Measurements from ENCODE around the gene CDH4.

The CDH4 gene

GRCh38 chr20:61913423-61914225 is 661.6 kb downstream of the CDH4 start:
- DNase-seq (ENCODE audit: low read depth), result no peak
- no peak overlapping the region for H3K4me3 ChIP-seq (ENCODE audit: low read depth, low read length)

- DNase-seq (ENCODE audit: low read depth), result no peak
These were observed 663.0 kb downstream of the CDH4 start for GRCh38 chr20:61915101-61915500.

GRCh38 chr20:61916318-61916891 is 664.3 kb downstream of the CDH4 start:
- DNase-seq (ENCODE audit: low read depth), result no peak
- no peak overlapping the region for H3K4me3 ChIP-seq (ENCODE audit: low read depth, low read length)

More at GRCh38 chr20:61915101-61915500, 663.0 kb downstream of the CDH4 start:
- no peak overlapping the region for H3K4me3 ChIP-seq (ENCODE audit: low read depth, low read length)

GRCh38 chr20:61917474-61918145 is 665.5 kb downstream of the CDH4 start:
- H3K4me3 ChIP-seq (ENCODE audit: low read depth, low read length), result no peak overlapping the region
- no peak for DNase-seq (ENCODE audit: low read depth)

GRCh38 chr20:61918548-61918947 is 666.5 kb downstream of the CDH4 start:
- DNase-seq (ENCODE audit: low read depth), result no peak
- H3K4me3 ChIP-seq (ENCODE audit: low read depth, low read length), result no peak overlapping the region

- no peak for DNase-seq (ENCODE audit: low read depth)
- H3K4me3 ChIP-seq (ENCODE audit: low read depth, low read length), result no peak overlapping the region
These were observed 667.2 kb downstream of the CDH4 start for GRCh38 chr20:61919239-61919638.

GRCh38 chr20:61919675-61920365 is 667.8 kb downstream of the CDH4 start:
- DNase-seq (ENCODE audit: low read depth), result no peak
- H3K4me3 ChIP-seq (ENCODE audit: low read depth, low read length), result no peak overlapping the region

- H3K4me3 ChIP-seq (ENCODE audit: low read depth, low read length), result no peak overlapping the region
- no peak for DNase-seq (ENCODE audit: low read depth)
These were observed 670.4 kb downstream of the CDH4 start for GRCh38 chr20:61922411-61922810.

- DNase-seq (ENCODE audit: low read depth), result no peak
- H3K4me3 ChIP-seq (ENCODE audit: low read depth, low read length), result no peak overlapping the region
These were observed 670.9 kb downstream of the CDH4 start for GRCh38 chr20:61922936-61923335.

- no peak for DNase-seq (ENCODE audit: low read depth)
- no peak overlapping the region for H3K4me3 ChIP-seq (ENCODE audit: low read depth, low read length)
These were observed 671.5 kb downstream of the CDH4 start for GRCh38 chr20:61923371-61924166.

- H3K4me3 ChIP-seq (ENCODE audit: low read depth, low read length), result no peak overlapping the region
- DNase-seq (ENCODE audit: low read depth), result no peak
These were observed 672.3 kb downstream of the CDH4 start for GRCh38 chr20:61924211-61924857.

- DNase-seq (ENCODE audit: low read depth), result no peak
- no peak overlapping the region for H3K4me3 ChIP-seq (ENCODE audit: low read depth, low read length)
These were observed 672.9 kb downstream of the CDH4 start for GRCh38 chr20:61924858-61925554.

- H3K4me3 ChIP-seq (ENCODE audit: low read depth, low read length), result no peak overlapping the region
- DNase-seq (ENCODE audit: low read depth), result peak; percentile 14
These were observed 673.6 kb downstream of the CDH4 start for GRCh38 chr20:61925555-61926252.

GRCh38 chr20:61926253-61926613 is 674.2 kb downstream of the CDH4 start:
- DNase-seq (ENCODE audit: low read depth), result no peak

GRCh38 chr20:61926796-61927192 is 674.7 kb downstream of the CDH4 start:
- no peak overlapping the region for H3K4me3 ChIP-seq (ENCODE audit: low read depth, low read length)
- no peak for DNase-seq (ENCODE audit: low read depth)

More at GRCh38 chr20:61926253-61926613, 674.2 kb downstream of the CDH4 start:
- no peak overlapping the region for H3K4me3 ChIP-seq (ENCODE audit: low read depth, low read length)

GRCh38 chr20:61927193-61927825 is 675.2 kb downstream of the CDH4 start:
- H3K4me3 ChIP-seq (ENCODE audit: low read depth, low read length), result no peak overlapping the region
- DNase-seq (ENCODE audit: low read depth), result no peak

GRCh38 chr20:61927826-61928541 is 675.9 kb downstream of the CDH4 start:
- no peak for DNase-seq (ENCODE audit: low read depth)
- no peak overlapping the region for H3K4me3 ChIP-seq (ENCODE audit: low read depth, low read length)
